ENCODE measurements around the gene CSRP3. TPM values are rescaled to one million over a fixed set of nuclear protein-coding genes. Genes with fewer than 3 reads are reported as not detected.

The CSRP3 gene
- total and polyA plus RNA-seq, 7 donors, result 0.66 to 1.2 (median 1.2) TPM; not detected in 4

- Histone ChIP-seq H3K4me1 (no peaks in the 10 kb centered on the region), H3K9me3 (no peaks in the 10 kb centered on the region), H3K27me3 (no peaks in the 10 kb centered on the region), H3K4me3 (no peak overlapping the region), H3K27ac (no peak overlapping the region), H3K36me3 (peaks cover 0 to under 1% (median 0%) of the 10 kb centered on the region in 4 donors)
- 85 to 90% methylated on average over 5 of the region's 5 CpGs for WGBS, 2 donors
- TF ChIP-seq POLR2A (IDR thresholded peaks at IDR 0.05) (no peak), EP300 (IDR thresholded peaks at IDR 0.05) (no peak), CTCF (IDR thresholded peaks at IDR 0.05) (no peak)
- DNase-seq, result no peak
- intact Hi-C loops (cut with DNase I), result no loop called here
Measured at GRCh38 chr11:19181531-19182261, 20.1 kb downstream of the CSRP3 start.

- H3K27ac ChIP-seq, result no peak overlapping the region
- intact Hi-C loops (cut with DNase I), result no loop called here
- H3K27me3 ChIP-seq, result no peaks in the 10 kb centered on the region
- no peak overlapping the region for H3K4me3 ChIP-seq
- peaks cover 0 to 37% (median 5%) of the 10 kb centered on the region in 4 donors for H3K36me3 ChIP-seq
- DNase-seq, result no peak
- no peaks in the 10 kb centered on the region for H3K4me1 ChIP-seq
- H3K9me3 ChIP-seq, result no peaks in the 10 kb centered on the region
- WGBS, 2 donors, result 76 to 87% methylated on average over 2 of the region's 2 CpGs
- TF ChIP-seq CTCF (IDR thresholded peaks at IDR 0.05), result no peak
- no peak for TF ChIP-seq POLR2AphosphoS5 (IDR thresholded peaks at IDR 0.05)
- TF ChIP-seq POLR2A (IDR thresholded peaks at IDR 0.05), result no peak
- TF ChIP-seq EP300 (IDR thresholded peaks at IDR 0.05), result no peak
Measured at GRCh38 chr11:19176629-19177186, 25.1 kb downstream of the CSRP3 start.

GRCh38 chr11:19173964-19174638, 27.7 kb downstream of the CSRP3 start:
- WGBS, 2 donors, result 96% methylated on average over 7 of the region's 7 CpGs
- TF ChIP-seq POLR2AphosphoS5 (IDR thresholded peaks at IDR 0.05) (no peak), EP300 (IDR thresholded peaks at IDR 0.05) (no peak), POLR2A (IDR thresholded peaks at IDR 0.05) (no peak)
- peaks cover 0 to 47% (median 5%) of the 10 kb centered on the region in 4 donors for H3K36me3 ChIP-seq

GRCh38 chr11:19173004-19173689, 28.6 kb downstream of the CSRP3 start:
- Histone ChIP-seq H3K36me3 (peaks cover 0 to 55% (median 5%) of the 10 kb centered on the region in 4 donors), H3K9me3 (no peaks in the 10 kb centered on the region), H3K27ac (no peak overlapping the region), H3K4me1 (peaks cover 0 to 3% (median 0%) of the 10 kb centered on the region in 4 donors), H3K27me3 (no peaks in the 10 kb centered on the region), H3K4me3 (no peak overlapping the region)
- TF ChIP-seq POLR2AphosphoS5 (IDR thresholded peaks at IDR 0.05) (no peak), POLR2A (IDR thresholded peaks at IDR 0.05) (no peak), CTCF (IDR thresholded peaks at IDR 0.05) (no peak), EP300 (IDR thresholded peaks at IDR 0.05) (no peak)
- DNase-seq, result no peak
- WGBS, 2 donors, result 95 to 96% methylated on average over 9 of the region's 9 CpGs
- intact Hi-C loops (cut with DNase I), result no loop called here

More at GRCh38 chr11:19173964-19174638, 27.7 kb downstream of the CSRP3 start:
- no peak for DNase-seq
- no peaks in the 10 kb centered on the region for H3K27me3 ChIP-seq
- no peaks in the 10 kb centered on the region for H3K9me3 ChIP-seq
- no peak overlapping the region for H3K4me3 ChIP-seq
- intact Hi-C loops (cut with DNase I), result no loop called here
- H3K4me1 ChIP-seq, result no peaks in the 10 kb centered on the region
- no peak overlapping the region for H3K27ac ChIP-seq

Measured in sigmoid colon (tissue), 7 donors.